GM13977 (cell line): ENCODE results near the gene CDC27.
"Not testable (repeated sequence)": the region's sequence is repeated elsewhere in the genome, so short reads cannot be mapped to it uniquely, and the experiment has no call there.

Source experiments
- DNase-seq: peaks from one replicate; pipeline ENCODE4 v3.0.0; 2012; ENCODE audit warnings: low spot score
- in situ Hi-C: fragments of 300-500 bp; cut with MboI; formaldehyde crosslinking; loops from one replicate; pipeline ENCODE4 v1.12.0; 2022; ENCODE audit warnings: low sequenced_read_pairs, low pct_unique_long_range_greater_than_20kb, mixed read lengths, inconsistent platforms; ENCODE audit not compliant: unreplicated experiment
- TF ChIP-seq, protein P1 (sequence below): IDR thresholded peaks from 2 replicates; pipeline ENCODE4 v1.5.1; 2012; ENCODE audit warnings: mild to moderate bottlenecking, control low read depth; ENCODE audit not compliant: insufficient read depth; ENCODE audit errors: extremely low read depth, missing control alignments

Gene CDC27

DNA sequence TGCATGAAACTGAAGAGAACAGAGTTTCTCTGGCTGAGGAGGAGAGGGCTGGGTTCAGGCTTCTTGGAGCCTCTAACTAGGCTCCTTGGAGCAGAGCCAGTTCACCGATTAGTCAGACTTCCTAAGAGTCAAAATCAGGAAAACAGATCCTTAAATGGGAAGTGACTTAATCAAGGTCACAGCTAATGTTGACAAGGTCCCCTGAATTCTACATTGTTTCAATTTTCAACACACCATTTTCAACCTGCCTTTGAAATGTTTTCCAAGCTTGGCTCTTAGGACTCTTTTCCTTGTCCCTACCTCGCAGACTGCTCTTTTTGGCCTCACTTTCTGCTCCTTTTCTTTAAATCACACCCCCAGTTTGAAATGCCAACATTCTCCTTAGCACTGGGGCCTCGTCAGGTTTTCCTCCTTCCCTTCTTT lies 36.4 kb upstream of the CDC27 start:
- in situ Hi-C loops = no loop called here
- no peak for DNase-seq
- TF ChIP-seq, protein P1, sequence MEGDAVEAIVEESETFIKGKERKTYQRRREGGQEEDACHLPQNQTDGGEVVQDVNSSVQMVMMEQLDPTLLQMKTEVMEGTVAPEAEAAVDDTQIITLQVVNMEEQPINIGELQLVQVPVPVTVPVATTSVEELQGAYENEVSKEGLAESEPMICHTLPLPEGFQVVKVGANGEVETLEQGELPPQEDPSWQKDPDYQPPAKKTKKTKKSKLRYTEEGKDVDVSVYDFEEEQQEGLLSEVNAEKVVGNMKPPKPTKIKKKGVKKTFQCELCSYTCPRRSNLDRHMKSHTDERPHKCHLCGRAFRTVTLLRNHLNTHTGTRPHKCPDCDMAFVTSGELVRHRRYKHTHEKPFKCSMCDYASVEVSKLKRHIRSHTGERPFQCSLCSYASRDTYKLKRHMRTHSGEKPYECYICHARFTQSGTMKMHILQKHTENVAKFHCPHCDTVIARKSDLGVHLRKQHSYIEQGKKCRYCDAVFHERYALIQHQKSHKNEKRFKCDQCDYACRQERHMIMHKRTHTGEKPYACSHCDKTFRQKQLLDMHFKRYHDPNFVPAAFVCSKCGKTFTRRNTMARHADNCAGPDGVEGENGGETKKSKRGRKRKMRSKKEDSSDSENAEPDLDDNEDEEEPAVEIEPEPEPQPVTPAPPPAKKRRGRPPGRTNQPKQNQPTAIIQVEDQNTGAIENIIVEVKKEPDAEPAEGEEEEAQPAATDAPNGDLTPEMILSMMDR = no peak

DNA sequence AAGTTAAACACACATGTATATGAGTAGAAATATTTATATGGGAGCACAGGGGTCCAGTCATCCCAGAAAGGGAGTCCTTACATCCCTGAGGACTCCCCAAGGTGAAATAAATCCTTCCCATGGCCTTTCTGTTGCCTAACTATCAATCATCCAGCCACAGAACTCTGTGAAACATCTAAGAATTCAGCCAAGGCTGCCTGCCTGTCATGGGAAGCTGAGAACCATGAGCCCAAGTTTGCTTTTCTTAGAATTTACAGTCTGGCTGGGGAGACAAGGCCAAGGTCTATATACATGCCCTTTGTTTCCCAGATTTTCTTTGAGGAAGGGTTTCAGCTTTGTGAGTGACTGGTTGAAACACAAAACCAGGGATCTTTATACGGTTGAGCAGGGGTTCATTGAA lies 35.9 kb upstream of the CDC27 start:
- TF ChIP-seq, protein P1 = no peak
- no peak for DNase-seq
- in situ Hi-C loops = no loop called here

DNA sequence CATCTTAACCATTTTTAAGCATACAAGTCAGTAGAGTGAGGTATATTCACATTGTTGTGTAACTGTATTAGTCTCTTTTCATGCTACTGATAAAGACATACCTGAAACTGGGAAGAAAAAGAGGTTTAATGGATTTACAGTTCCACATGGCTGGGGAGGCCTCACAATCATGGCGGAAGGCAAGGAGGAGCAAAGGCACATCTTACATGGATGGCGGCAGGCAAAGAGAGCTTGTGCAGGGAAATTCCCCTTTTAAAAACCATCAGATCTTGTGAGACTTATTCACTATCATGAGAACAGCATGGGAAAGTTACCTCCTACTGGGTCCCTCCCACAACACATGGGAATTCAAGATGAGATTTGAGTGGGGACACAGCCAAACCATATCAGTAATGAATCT lies 35.0 kb upstream of the CDC27 start:
- in situ Hi-C loops = not testable (repeated sequence)

DNA sequence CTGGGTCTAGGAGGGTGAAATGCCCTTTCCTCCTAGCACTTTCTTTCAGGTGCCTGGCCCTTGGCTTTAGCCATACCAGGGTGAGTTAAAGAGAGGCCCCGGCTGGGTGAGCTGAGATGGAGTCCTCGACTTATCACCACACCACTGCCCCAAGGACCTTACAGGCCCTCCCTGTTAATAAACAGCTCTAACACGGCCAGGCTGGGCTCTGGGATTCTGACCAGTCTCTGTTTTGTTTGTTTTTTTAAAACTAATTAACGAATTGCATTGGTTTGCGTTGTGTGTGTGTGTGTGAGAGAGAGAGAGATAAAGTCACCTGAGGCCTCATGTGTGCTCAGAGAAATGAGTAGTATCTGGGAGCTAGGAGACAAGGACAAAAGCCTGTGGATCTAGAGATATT lies 34.4 kb upstream of the CDC27 start:
- TF ChIP-seq, protein P1 = no peak
- no peak for DNase-seq
- in situ Hi-C loops = no loop called here

More for the DNA sequence above, 35.0 kb upstream of the CDC27 start:
- not testable (repeated sequence) for DNase-seq

DNA sequence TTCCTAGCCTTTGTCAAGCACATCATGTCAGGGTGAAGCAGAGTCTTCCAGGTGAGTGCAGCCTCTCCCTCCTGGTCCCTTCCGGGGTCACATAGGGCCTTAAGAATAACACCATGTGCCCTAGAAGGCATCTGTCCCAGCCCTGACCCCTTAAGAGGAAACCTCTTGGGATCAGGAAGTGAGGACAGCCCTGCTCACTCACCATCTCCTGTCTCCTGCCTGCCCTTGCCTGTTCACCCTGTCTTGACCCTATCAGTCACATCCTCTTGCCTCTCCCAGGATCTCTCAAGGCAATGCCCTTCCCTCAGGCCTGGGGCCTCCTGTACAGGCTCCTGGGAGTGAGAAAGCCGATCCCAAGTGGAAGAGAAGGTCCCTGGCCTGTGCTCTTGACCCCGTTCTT lies 33.9 kb upstream of the CDC27 start:
- no peak for DNase-seq
- in situ Hi-C loops = no loop called here
- TF ChIP-seq, protein P1 = no peak

DNA sequence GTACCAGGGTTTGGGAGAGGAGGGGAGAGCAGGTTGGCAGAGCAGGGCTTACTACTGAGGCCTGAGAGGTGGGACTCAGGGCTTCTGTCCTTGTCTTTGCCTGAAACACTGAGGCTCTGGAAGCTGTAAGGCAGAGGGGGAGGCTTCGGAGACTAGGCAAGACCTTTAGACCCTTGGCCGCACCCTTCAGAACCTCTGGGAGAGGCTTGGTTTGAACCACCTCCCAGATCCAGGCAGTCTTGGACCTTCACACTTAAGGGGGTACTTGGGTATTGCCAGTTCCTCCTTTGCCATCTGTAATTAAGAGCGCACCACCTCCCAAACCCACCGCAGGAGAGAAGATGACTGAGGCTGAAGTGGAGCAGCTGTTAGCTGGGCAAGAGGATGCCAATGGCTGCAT lies 33.0 kb upstream of the CDC27 start:
- in situ Hi-C loops = no loop called here
- DNase-seq = no peak
- TF ChIP-seq, protein P1 = no peak

DNA sequence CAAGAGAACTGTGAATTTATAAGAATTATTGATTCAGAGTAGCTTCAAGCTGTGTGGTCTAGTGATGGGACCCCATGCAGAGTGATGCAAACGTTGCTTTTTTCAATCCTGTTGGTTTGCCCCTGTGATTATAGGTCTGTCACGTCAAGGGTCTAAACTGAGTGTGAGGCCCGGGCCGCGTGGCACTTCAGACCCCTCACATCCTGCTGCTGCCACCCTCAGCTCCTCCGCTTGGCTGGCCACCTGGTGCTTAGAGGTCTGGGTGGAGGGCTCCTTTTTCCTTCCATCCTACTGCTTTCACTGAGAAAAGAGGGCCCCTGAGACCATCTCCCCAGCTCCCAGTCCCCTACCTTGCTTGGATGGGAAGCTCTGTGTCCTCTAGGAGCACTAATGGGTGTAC lies 32.1 kb upstream of the CDC27 start:
- TF ChIP-seq, protein P1 = no peak
- no peak for DNase-seq
- in situ Hi-C loops = no loop called here
